ENCODE results near the gene PCBP1.

Gene PCBP1

GRCh38 chr2:70081221-70081620, 6.1 kb upstream of the PCBP1 start:
- TF ChIP-seq CTCF (IDR thresholded peaks at IDR 0.05; ENCODE audit: low read depth, low read length) = no peak
- DNase-seq (ENCODE audit: extremely low read depth, low read depth) = no peak

- DNase-seq (ENCODE audit: extremely low read depth, low read depth) = no peak
- no peak for TF ChIP-seq CTCF (IDR thresholded peaks at IDR 0.05; ENCODE audit: low read depth, low read length)
Measured at GRCh38 chr2:70083344-70084156, 3.7 kb upstream of the PCBP1 start.

- no peak for DNase-seq (ENCODE audit: extremely low read depth, low read depth)
Measured at GRCh38 chr2:70084973-70085710, 2.1 kb upstream of the PCBP1 start.

GRCh38 chr2:70085711-70086277, 1.5 kb upstream of the PCBP1 start:
- DNase-seq (ENCODE audit: extremely low read depth, low read depth) = no peak
- no peak for TF ChIP-seq CTCF (IDR thresholded peaks at IDR 0.05; ENCODE audit: low read depth, low read length)

More at GRCh38 chr2:70084973-70085710, 2.1 kb upstream of the PCBP1 start:
- no peak for TF ChIP-seq CTCF (IDR thresholded peaks at IDR 0.05; ENCODE audit: low read depth, low read length)

GRCh38 chr2:70086278-70086837, 919 bp upstream of the PCBP1 start:
- no peak for TF ChIP-seq CTCF (IDR thresholded peaks at IDR 0.05; ENCODE audit: low read depth, low read length)
- DNase-seq (ENCODE audit: extremely low read depth, low read depth) = peak; percentile 61

GRCh38 chr2:70087702-70088597, 673 bp downstream of the PCBP1 start:
- TF ChIP-seq CTCF (IDR thresholded peaks at IDR 0.05; ENCODE audit: low read depth, low read length) = no peak; the same call in 1 of the 2 replicates
- no peak for DNase-seq (ENCODE audit: extremely low read depth, low read depth)

Measured in AG09319 (cell line).